K562 treated with DMSO at 1 percent for 48 hours (cell line): Measurements from ENCODE around the gene TPST1. TPM values are rescaled to one million over a fixed set of nuclear protein-coding genes. Genes with fewer than 3 reads are reported as not detected.

Source experiments
- total RNA-seq: library from RNA; unstranded; fragments of 300-600 nt; gene quantifications from 2 replicates; pipeline ENCODE4 v1.2.3, GENCODE V29; 2022; ENCODE audit warnings: low replicate concordance; ENCODE audit errors: extremely low read depth

The TPST1 gene
- not detected in 2 replicates for total RNA-seq

GRCh38 chr7:66204822-66205740, at the start of gene TPST1:
TSS of gene TPST1 (plus strand) at chr7:66205334. CDS start at chr7:66240426, 35,092 bp downstream.

Other genes with a start within 250 kb of the TPST1 start
- gene GUSB, start 223.1 kb upstream of the TPST1 start, total RNA-seq: not detected in 2 replicates
- not detected in 2 replicates for gene ASL, start 129.5 kb upstream of the TPST1 start, total RNA-seq
- not detected in 2 replicates for gene CRCP, start 90.5 kb upstream of the TPST1 start, total RNA-seq